Astrocyte (in vitro differentiated cells and primary cell): Measurements from ENCODE around the gene LFNG. TPM values are rescaled to one million over a fixed set of nuclear protein-coding genes. Genes with fewer than 3 reads are reported as not detected.

ENCODE experiments used
- DNase-seq: peaks from one replicate; pipeline ENCODE4 v3.0.0-alpha.2; 2010; ENCODE audit warnings: low read depth
- FAIRE-seq: peaks from 2 replicates; lab custom pipeline; 2011; peaks lifted over from hg19 to GRCh38; lab: Jason Lieb, UNC
- H2AFZ ChIP-seq: 2 replicates; pipeline ENCODE4 v1.6.0; 2012; ENCODE audit warnings: low read depth, low read length, inconsistent platforms
- H3K27ac ChIP-seq: 2 replicates; pipeline ENCODE4 v1.5.1; 2011; ENCODE audit warnings: low read depth, low read length, inconsistent platforms
- H3K27me3 ChIP-seq: 2 replicates; pipeline ENCODE4 v1.6.0; 2011; ENCODE audit warnings: low read length, inconsistent platforms; ENCODE audit not compliant: insufficient read depth
- H3K36me3 ChIP-seq: 2 replicates; pipeline ENCODE4 v1.5.1; 2011; ENCODE audit warnings: low read length, inconsistent platforms; ENCODE audit not compliant: insufficient read depth
- H3K4me1 ChIP-seq: 2 replicates; pipeline ENCODE4 v1.5.1; 2011; ENCODE audit warnings: low read length, inconsistent platforms; ENCODE audit not compliant: insufficient read depth
- H3K4me2 ChIP-seq: 2 replicates; pipeline ENCODE4 v1.6.0; 2012; ENCODE audit warnings: low read length, inconsistent platforms
- H3K4me3 ChIP-seq: 2 replicates; pipeline ENCODE4 v1.5.1; 2011; ENCODE audit warnings: low read depth, mild to moderate bottlenecking, low read length, inconsistent platforms; ENCODE audit not compliant: insufficient read depth
- H3K79me2 ChIP-seq: 2 replicates; pipeline ENCODE4 v1.6.0; 2012; ENCODE audit warnings: mild to moderate bottlenecking, low read length, inconsistent platforms; ENCODE audit not compliant: insufficient read depth
- H3K9ac ChIP-seq: 2 replicates; pipeline ENCODE4 v1.6.0; 2012; ENCODE audit warnings: mild to moderate bottlenecking, low read length, inconsistent platforms
- H3K9me3 ChIP-seq: 2 replicates; pipeline ENCODE4 v1.5.1; 2012; ENCODE audit warnings: low read depth, mild to moderate bottlenecking, low read length, inconsistent platforms; ENCODE audit not compliant: insufficient read depth
- H4K20me1 ChIP-seq: 2 replicates; pipeline ENCODE4 v1.6.0; 2012; ENCODE audit warnings: low read length, inconsistent platforms; ENCODE audit not compliant: insufficient read depth
- H3K27ac Mint-ChIP-seq: one replicate; pipeline ENCODE4 v1.8.0; 2021; ENCODE audit warnings: mild to moderate bottlenecking, mixed read lengths; ENCODE audit not compliant: unreplicated experiment
- H3K27me3 Mint-ChIP-seq: one replicate; pipeline ENCODE4 v1.8.0; 2021; ENCODE audit warnings: low read depth, mixed read lengths; ENCODE audit not compliant: unreplicated experiment
- H3K36me3 Mint-ChIP-seq: one replicate; pipeline ENCODE4 v1.8.0; 2021; ENCODE audit warnings: low read depth, mixed read lengths; ENCODE audit not compliant: unreplicated experiment
- H3K4me1 Mint-ChIP-seq: one replicate; pipeline ENCODE4 v1.8.0; 2021; ENCODE audit warnings: low read depth, mixed read lengths; ENCODE audit not compliant: unreplicated experiment
- H3K4me3 Mint-ChIP-seq: one replicate; pipeline ENCODE4 v1.8.0; 2021; ENCODE audit warnings: mild to moderate bottlenecking, moderate library complexity, mixed read lengths; ENCODE audit not compliant: unreplicated experiment
- H3K9me3 Mint-ChIP-seq: one replicate; pipeline ENCODE4 v1.8.0; 2021; ENCODE audit warnings: mild to moderate bottlenecking, mixed read lengths; ENCODE audit not compliant: unreplicated experiment
- EZH2 ChIP-seq: IDR thresholded peaks from 2 replicates; pipeline ENCODE4 v1.6.1; 2012; ENCODE audit warnings: mild to moderate bottlenecking, low read length, inconsistent platforms; ENCODE audit not compliant: insufficient read depth
- total RNA-seq: library from RNA; stranded (reverse); gene quantifications from 2 replicates; pipeline ENCODE4 v1.2.1, GENCODE V29; 2021
- TF ChIP-seq, protein P1 (sequence below): IDR thresholded peaks from 2 replicates; pipeline ENCODE4 v1.5.1; 2011; ENCODE audit warnings: low read depth, mild to moderate bottlenecking, inconsistent platforms, low read length, moderate library complexity; ENCODE audit not compliant: insufficient read depth

The LFNG gene
- total RNA-seq, 1 donor from 2014 or later = 58.6 TPM

DNA sequence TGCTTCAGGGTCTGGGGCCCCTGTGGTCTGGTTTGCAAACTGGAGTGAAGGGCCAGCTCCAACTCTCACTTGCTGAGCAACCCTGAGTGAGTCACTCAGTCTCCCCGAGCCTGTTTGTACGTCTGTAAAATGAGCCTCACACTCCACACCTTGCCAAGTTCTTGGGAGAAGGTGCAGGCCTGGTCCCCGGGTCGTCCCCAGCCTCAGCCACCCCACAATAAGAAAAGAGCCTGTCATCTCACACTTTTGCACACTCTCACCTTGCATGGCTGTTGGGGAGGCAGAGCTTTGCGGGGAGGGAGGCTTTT, 48.6 kb upstream of the LFNG start:
- no peaks in the 10 kb centered on the region for H3K27me3 ChIP-seq
- peaks cover 14% of the 10 kb centered on the region for H3K4me1 ChIP-seq
- H3K79me2 ChIP-seq = no peaks in the 10 kb centered on the region
- no peak for TF ChIP-seq EZH2
- TF ChIP-seq, protein P1, sequence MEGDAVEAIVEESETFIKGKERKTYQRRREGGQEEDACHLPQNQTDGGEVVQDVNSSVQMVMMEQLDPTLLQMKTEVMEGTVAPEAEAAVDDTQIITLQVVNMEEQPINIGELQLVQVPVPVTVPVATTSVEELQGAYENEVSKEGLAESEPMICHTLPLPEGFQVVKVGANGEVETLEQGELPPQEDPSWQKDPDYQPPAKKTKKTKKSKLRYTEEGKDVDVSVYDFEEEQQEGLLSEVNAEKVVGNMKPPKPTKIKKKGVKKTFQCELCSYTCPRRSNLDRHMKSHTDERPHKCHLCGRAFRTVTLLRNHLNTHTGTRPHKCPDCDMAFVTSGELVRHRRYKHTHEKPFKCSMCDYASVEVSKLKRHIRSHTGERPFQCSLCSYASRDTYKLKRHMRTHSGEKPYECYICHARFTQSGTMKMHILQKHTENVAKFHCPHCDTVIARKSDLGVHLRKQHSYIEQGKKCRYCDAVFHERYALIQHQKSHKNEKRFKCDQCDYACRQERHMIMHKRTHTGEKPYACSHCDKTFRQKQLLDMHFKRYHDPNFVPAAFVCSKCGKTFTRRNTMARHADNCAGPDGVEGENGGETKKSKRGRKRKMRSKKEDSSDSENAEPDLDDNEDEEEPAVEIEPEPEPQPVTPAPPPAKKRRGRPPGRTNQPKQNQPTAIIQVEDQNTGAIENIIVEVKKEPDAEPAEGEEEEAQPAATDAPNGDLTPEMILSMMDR = no peak
- no peak overlapping the region for H3K4me3 ChIP-seq
- DNase-seq (peak; percentile 64), FAIRE-seq (no peak)
- H2AFZ ChIP-seq = peak overlapping the region; percentile 60
- H3K36me3 ChIP-seq = no peaks in the 10 kb centered on the region
- peak overlapping the region; percentile 19 for H3K4me2 ChIP-seq
- Mint-ChIP-seq H3K9me3 (no peaks in the 10 kb centered on the region), H3K4me1 (peaks cover 9% of the 10 kb centered on the region), H3K27me3 (peaks cover 2% of the 10 kb centered on the region), H3K4me3 (no peak overlapping the region), H3K36me3 (no peaks in the 10 kb centered on the region), H3K27ac (no peak overlapping the region)
- peak overlapping the region; percentile 6 for H3K9ac ChIP-seq
- H3K27ac ChIP-seq = no peak overlapping the region
- H3K9me3 ChIP-seq = no peaks in the 10 kb centered on the region
- H4K20me1 ChIP-seq = no peaks in the 10 kb centered on the region

DNA sequence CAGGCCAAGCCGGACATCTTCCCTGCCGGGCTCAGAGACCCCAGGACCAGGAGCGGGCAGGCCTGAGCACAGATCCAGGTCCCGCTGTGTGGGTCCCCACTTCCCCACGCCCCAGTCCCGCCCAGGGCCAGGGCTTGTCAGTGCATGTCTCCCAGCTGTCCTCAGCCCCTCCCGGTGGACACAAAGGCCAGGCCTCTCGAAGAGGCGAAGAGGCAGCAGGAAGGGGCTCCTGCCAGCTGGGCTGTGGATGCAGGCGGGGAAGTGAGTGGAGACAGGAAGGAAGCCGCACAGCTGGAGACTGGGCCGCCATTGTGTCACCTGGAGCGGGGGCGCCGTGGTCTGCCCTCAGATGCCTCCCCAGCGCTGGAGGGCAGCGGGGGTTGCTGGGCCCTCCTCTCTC, 48.2 kb upstream of the LFNG start:
- H3K79me2 ChIP-seq = no peaks in the 10 kb centered on the region
- Mint-ChIP-seq H3K4me3 (no peak overlapping the region), H3K36me3 (no peaks in the 10 kb centered on the region), H3K27me3 (peaks cover 2% of the 10 kb centered on the region), H3K9me3 (no peaks in the 10 kb centered on the region), H3K27ac (no peak overlapping the region), H3K4me1 (peaks cover 9% of the 10 kb centered on the region)
- FAIRE-seq (no peak), DNase-seq (no peak)
- no peak overlapping the region for H3K27ac ChIP-seq
- H3K4me1 ChIP-seq = peaks cover 11% of the 10 kb centered on the region
- H3K36me3 ChIP-seq = no peaks in the 10 kb centered on the region
- H3K27me3 ChIP-seq = no peaks in the 10 kb centered on the region
- H3K4me3 ChIP-seq = no peak overlapping the region
- TF ChIP-seq EZH2 = no peak
- TF ChIP-seq, protein P1 = no peak
- H2AFZ ChIP-seq = peak overlapping the region; percentile 60
- H4K20me1 ChIP-seq = no peaks in the 10 kb centered on the region
- no peaks in the 10 kb centered on the region for H3K9me3 ChIP-seq
- peak overlapping the region; percentile 19 for H3K4me2 ChIP-seq
- peak overlapping the region; percentile 6 for H3K9ac ChIP-seq

DNA sequence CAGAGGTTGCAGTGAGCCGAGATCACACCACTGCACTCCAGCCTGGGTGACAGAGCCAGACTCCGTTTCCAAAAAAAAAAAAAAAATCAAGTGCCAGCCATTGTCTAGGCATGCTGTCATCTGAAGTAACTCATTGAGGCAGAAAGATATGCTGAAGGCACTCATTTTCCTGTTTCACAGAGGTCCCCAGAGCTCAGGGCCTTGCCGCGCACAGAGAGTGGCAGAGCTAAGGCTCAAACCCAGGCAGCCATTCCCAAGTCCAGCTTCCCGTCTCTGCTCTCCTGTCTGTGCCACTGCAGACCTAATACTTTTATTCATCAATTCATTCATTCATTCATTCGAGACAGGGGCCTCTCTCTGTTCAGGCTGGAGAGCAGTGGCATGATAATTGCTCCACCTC, 46.8 kb upstream of the LFNG start:
- H4K20me1 ChIP-seq = no peaks in the 10 kb centered on the region
- no peaks in the 10 kb centered on the region for H3K9me3 Mint-ChIP-seq
- H3K27me3 Mint-ChIP-seq = peaks cover 2% of the 10 kb centered on the region
- no peak overlapping the region for H3K4me3 Mint-ChIP-seq
- no peak for TF ChIP-seq EZH2
- TF ChIP-seq, protein P1 = no peak
- no peaks in the 10 kb centered on the region for H3K79me2 ChIP-seq
- DNase-seq = no peak
- H3K27ac Mint-ChIP-seq = no peak overlapping the region
- no peaks in the 10 kb centered on the region for H3K36me3 Mint-ChIP-seq
- no peak for FAIRE-seq
- no peak overlapping the region for H3K27ac ChIP-seq
- no peak overlapping the region for H3K4me3 ChIP-seq
- no peak overlapping the region for H2AFZ ChIP-seq
- no peaks in the 10 kb centered on the region for H3K27me3 ChIP-seq
- peaks cover 15% of the 10 kb centered on the region for H3K4me1 ChIP-seq
- peaks cover 10% of the 10 kb centered on the region for H3K4me1 Mint-ChIP-seq
- H3K4me2 ChIP-seq = no peak overlapping the region
- H3K36me3 ChIP-seq = no peaks in the 10 kb centered on the region
- H3K9me3 ChIP-seq = no peaks in the 10 kb centered on the region
- no peak overlapping the region for H3K9ac ChIP-seq
